Activated effector memory CD4-positive, alpha-beta T cell treated with anti-CD3 and anti-CD28 coated beads, Interleukin-2, amount 50 U/mL, for 16 hours (primary cell): ENCODE results near the gene TNKS1BP1.
A peak's percentile ranks its signal among the peaks of the same experiment; 100 is the strongest.
"Not testable (repeated sequence)": the region's sequence is repeated elsewhere in the genome, so short reads cannot be mapped to it uniquely, and the experiment has no call there.

Experiments
- DNase-seq: peaks from one replicate; pipeline ENCODE4 v3.0.0-alpha.2; 2020

Gene TNKS1BP1

GRCh38 chr11:57354699-57355098, 29.9 kb upstream of the TNKS1BP1 start:
- no peak for DNase-seq

- DNase-seq = no peak
Observed at GRCh38 chr11:57353852-57354251, 29.1 kb upstream of the TNKS1BP1 start.

GRCh38 chr11:57353446-57353845, 28.7 kb upstream of the TNKS1BP1 start:
- no peak for DNase-seq

- no peak for DNase-seq
Observed at GRCh38 chr11:57353036-57353435, 28.3 kb upstream of the TNKS1BP1 start.

GRCh38 chr11:57349491-57350274, 24.9 kb upstream of the TNKS1BP1 start:
- DNase-seq = peak; percentile 90

GRCh38 chr11:57348636-57349313, 24.0 kb upstream of the TNKS1BP1 start:
- DNase-seq = no peak

GRCh38 chr11:57348052-57348451, 23.3 kb upstream of the TNKS1BP1 start:
- no peak for DNase-seq

GRCh38 chr11:57347336-57347735, 22.6 kb upstream of the TNKS1BP1 start:
- DNase-seq = no peak

- DNase-seq = peak; percentile 87
Observed at GRCh38 chr11:57345555-57346211, 20.9 kb upstream of the TNKS1BP1 start.

- DNase-seq = no peak
Observed at GRCh38 chr11:57344826-57345225, 20.1 kb upstream of the TNKS1BP1 start.

- no peak for DNase-seq
Observed at GRCh38 chr11:57343825-57344224, 19.1 kb upstream of the TNKS1BP1 start.

- no peak for DNase-seq
Observed at GRCh38 chr11:57342702-57343101, 17.9 kb upstream of the TNKS1BP1 start.

- no peak for DNase-seq
Observed at GRCh38 chr11:57341250-57341808, 16.6 kb upstream of the TNKS1BP1 start.

GRCh38 chr11:57340039-57340615, 15.4 kb upstream of the TNKS1BP1 start:
- no peak for DNase-seq

GRCh38 chr11:57339328-57339727, 14.6 kb upstream of the TNKS1BP1 start:
- no peak for DNase-seq

GRCh38 chr11:57338142-57338541, 13.4 kb upstream of the TNKS1BP1 start, which contains the start of gene P2RX3:
Gene P2RX3 (plus strand): TSS chr11:57338352. CDS start chr11:57338551, 199 bp downstream.
- no peak for DNase-seq

GRCh38 chr11:57336856-57337255, 12.1 kb upstream of the TNKS1BP1 start:
- not testable (repeated sequence) for DNase-seq

GRCh38 chr11:57336111-57336666, 11.4 kb upstream of the TNKS1BP1 start:
- DNase-seq = no peak

- DNase-seq = peak; percentile 94
Observed at GRCh38 chr11:57335343-57336110, 10.8 kb upstream of the TNKS1BP1 start, which contains the start of gene SSRP1. Gene SSRP1 (minus strand): TSS chr11:57335892. CDS start chr11:57335121, 771 bp downstream.

- no peak for DNase-seq
Observed at GRCh38 chr11:57335023-57335342, 10.2 kb upstream of the TNKS1BP1 start.

GRCh38 chr11:57332694-57333440, 8.1 kb upstream of the TNKS1BP1 start:
- no peak for DNase-seq
